HG03354 (cell line): ENCODE measurements around the gene SLC6A16.

Experiments
- ATAC-seq: cut with Tn5 transposase; IDR thresholded peaks from one replicate; pipeline ENCODE4 v1.9.1; 2021; ENCODE audit warnings: mild to moderate bottlenecking; ENCODE audit not compliant: unreplicated experiment, poor library complexity, severe bottlenecking

SLC6A16 gene

DNA sequence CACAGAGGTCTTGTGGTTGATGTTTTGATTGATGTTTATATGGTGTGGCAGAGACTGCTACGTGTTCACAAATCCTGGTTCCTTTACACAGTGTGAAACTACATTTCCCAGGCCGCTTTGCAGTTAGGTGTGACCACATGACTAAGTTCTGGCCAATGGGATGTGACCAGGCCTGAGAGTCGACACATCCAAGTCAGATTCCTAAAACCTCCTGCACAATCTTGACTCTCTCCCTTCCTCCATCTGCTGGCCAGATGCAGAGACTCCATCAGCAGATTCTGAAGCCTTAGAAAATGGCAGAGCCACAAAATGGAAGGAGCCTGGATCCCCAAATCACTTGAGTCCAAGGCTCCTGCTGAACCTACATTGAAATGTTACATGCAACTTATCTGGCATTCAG lies 22.8 kb upstream of the SLC6A16 start:
- ATAC-seq: no peak

GRCh38 chr19:49347191-49347590 lies 22.2 kb upstream of the SLC6A16 start:
- ATAC-seq: no peak

- ATAC-seq: no peak
These were observed 19.8 kb upstream of the SLC6A16 start for GRCh38 chr19:49344505-49345423.

DNA sequence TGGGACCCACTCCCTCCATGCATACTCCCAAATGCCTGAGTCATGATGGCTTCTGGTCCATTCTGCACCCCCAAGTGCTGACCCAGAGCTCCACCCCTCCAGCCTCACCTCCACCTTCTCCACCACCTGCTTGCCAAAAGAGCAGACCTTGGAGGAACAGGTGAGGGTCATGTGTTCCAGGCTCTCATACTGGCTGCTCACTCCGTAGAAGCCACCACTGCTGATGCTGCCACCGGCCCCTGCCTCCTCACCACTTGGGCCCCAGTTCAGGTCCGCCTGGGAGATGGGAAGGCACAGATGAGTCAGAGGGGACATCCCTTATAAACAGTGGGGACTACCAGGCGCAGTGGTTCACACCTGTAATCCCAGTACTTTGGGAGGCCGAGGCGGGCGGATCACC lies 18.1 kb upstream of the SLC6A16 start:
- no peak for ATAC-seq

DNA sequence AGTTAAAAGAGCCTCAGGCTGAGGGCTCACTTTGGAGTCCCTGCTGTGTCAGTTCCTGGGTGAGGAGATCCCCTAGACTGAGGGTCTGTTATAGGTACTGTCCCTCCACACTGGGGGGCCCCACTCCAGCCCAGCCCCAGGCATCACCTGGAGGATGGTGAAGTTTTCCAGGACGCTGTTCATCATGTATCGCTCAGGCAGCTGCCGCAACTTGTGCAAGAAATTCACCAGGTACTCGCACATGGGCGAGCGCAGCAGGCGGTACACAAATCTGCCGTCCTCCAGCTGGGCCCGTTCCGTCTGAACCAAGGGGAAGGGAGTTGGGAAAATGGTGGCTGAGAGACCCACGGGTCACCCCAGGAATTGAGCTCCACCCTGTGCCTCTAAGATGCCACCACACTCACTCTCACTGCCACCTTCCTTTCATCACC lies 17.3 kb upstream of the SLC6A16 start:
- no peak for ATAC-seq

DNA sequence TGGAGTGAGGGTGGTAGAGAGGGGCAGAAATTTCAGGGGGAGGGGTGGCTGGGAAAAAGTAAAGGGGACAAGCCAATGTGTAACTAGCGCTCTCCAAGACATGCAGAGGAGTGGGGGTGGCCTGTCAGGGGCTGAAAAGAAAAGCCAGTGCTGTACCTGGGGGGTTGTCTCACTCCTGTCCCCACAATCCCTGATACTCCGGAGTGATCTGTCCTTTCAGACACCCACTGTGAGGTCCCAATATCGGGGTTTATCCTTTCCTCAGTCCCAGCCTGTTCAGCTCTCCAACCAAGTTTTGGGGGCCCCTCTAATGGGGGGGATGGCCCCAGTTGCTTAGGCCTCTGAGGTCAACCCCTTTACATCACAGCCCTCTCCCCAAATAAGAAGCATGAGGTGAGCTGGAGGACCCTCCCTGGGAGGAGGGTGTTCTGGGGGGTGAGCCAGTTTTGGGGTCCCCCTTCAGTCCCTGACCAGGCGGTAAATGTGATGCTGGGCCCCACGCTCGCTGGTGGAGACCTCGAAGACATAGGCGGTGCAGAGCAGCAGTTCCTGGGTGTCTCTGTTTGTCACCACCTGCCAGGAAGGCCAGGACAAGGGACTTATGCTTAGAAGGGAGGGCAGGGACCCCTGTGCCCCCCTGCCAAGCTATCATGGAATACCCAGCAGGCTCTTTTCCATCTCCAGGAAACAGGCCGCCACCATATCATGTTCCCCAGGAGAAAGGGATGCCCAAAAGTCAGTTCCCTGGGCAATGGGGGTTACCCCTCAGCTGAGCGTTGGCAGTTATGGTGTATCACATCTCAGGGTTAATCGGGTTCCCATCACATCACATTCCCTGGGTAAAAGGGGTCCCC lies 16.1 kb upstream of the SLC6A16 start:
- ATAC-seq: no peak

DNA sequence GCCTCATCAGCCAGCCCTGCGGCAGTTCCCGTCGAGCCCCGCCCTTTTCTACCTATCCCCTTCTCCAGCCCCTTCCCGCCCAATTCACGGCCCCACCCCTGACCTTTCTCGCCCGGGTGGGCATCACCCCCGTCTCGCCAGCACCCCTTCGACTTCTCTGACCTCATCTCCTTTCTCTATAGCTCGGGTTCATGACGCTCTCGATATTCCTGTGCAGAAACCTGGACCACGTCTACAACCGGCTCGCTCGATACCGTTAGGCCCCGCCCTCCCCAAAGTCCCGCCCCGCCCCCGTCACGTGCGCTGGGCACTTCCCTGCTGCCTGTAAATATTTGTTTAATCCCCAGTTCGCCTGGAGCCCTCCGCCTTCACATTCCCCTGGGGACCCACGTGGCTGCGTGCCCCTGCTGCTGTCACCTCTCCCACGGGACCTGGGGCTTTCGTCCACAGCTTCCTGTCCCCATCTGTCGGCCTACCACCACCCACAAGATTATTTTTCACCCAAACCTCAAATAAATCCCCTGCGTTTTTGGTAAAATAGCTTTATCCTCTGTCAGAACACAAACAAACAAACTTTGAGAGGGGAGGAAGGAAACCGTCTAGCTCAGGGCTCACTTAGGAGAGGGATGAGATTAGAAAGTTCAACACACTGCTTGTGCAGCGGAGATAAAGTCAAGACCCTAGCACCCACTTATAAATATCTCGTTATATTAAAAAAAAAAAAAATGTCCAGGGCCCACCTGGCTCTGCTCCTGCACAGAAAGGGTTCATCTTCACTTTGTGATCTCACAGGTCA lies 15.3 kb upstream of the SLC6A16 start:
- peak; percentile 73 for ATAC-seq

- ATAC-seq: no peak
These were observed 14.5 kb upstream of the SLC6A16 start for GRCh38 chr19:49339301-49340068.

DNA sequence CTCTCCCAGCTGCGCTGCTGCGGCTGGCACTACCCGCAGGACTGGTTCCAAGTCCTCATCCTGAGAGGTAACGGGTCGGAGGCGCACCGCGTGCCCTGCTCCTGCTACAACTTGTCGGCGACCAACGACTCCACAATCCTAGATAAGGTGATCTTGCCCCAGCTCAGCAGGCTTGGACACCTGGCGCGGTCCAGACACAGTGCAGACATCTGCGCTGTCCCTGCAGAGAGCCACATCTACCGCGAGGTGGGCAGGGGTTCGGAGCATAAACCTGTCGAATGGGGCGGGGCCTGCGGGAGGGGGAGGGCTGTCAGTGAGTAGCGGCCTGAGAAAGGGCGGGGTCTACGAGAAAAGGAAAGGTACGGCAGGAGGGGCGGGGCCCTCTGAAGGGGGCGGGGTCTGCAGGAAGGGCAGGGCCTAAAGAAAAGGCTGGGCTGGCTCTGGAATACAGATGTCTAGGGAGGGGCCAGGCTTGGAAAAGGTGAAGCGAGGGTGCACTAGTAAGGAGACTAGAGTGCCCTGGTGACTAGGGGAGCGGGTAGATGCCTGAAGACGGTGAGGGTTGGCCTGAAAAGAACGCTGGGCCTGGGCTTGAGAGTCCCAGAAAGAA lies 13.8 kb upstream of the SLC6A16 start:
- ATAC-seq: no peak

DNA sequence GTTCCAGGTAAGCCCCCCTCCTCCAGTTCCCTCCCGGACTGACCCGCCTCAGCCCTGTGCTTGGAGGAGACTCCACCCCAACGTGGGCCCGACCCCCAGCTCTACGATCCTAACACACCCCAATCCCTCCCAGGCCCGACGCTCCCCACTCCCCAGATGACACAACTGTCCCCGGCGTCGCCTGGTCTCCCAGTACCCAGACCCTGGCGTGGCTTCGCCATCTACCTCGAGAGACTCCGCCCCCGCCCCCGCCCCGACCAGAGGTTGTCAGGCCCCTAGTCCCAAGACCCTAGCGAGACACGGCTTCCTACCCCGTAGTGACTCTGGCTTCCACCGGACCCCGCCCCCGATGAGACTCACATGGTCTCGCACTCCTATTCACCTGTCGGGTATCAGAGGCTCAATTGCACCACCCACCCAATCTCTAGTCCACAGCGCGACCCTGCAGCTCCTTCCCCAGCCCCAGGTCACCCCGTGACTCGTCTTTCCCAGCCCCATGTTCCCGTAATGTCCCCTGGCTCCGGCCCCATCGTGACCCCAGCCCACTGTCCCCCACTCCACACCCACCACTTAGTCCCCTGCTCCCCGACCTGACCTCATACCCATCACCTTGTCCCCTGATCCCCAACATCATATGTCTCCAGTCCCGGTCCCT lies 13.2 kb upstream of the SLC6A16 start:
- ATAC-seq: no peak

- ATAC-seq: no peak
These were observed 12.5 kb upstream of the SLC6A16 start for GRCh38 chr19:49337267-49338022.

GRCh38 chr19:49336482-49337266 lies 11.7 kb upstream of the SLC6A16 start:
- ATAC-seq: no peak

DNA sequence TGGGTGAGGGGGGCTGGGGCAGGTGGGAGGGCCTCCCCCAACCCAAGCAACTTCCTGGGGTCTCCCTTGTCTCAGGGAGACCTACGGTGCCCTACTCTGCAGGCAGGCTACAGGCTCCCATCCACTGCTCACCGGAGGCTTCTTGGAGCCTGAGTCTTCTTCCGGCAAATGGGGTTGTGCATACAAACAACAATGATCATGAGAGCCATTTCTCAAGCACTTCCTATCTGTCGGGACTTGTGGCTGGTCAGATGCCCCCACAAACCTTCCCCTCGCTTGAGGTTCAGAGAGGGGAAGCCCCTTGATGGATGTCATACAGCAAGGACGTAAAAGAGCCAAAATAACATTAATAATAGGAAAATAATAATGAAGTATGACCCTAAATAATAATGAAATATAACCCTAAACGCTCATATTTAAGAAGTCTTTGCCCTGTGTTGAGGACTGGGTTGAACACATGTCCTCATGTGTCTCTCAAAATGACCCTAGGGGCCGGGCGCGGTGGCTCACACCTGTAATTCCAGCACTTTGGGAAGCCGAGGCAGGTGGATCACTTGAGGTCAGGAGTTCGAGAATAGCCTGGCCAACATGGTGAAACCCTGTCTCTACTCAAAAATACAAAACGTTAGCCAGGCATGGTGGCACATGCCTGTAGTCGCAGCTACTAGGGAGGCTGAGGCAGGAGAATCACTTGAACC lies 10.9 kb upstream of the SLC6A16 start:
- no peak for ATAC-seq

GRCh38 chr19:49335071-49335783 lies 10.2 kb upstream of the SLC6A16 start, which contains the start of gene CD37:
TSS of gene CD37 (plus strand) at chr19:49335406. CDS start at chr19:49335541, 135 bp downstream.
- no peak for ATAC-seq

GRCh38 chr19:49333811-49334288 lies 8.9 kb upstream of the SLC6A16 start:
- ATAC-seq: peak; percentile 54
